HepG2 (cell line): ENCODE data around the gene RPS19BP1. TPM values are rescaled to one million over a fixed set of nuclear protein-coding genes. Genes with fewer than 3 reads are reported as not detected.
A peak's percentile ranks its signal among the peaks of the same experiment; 100 is the strongest.

ENCODE experiments used
- AGO2 ChIP-seq: fragments of 200-400 bp; formaldehyde crosslinking; optimal IDR thresholded peaks from 2 replicates; pipeline ENCODE3; 2017; ENCODE audit warnings: mild to moderate bottlenecking, low read depth, low read length, moderate library complexity
- DNMT1 ChIP-seq: sonication (generic); formaldehyde crosslinking; IDR thresholded peaks from 2 replicates; pipeline ENCODE4 v1.5.1; 2020; ENCODE audit warnings: mild to moderate bottlenecking, missing genetic modification reagents
- DRAP1 ChIP-seq: IDR thresholded peaks from 2 replicates; pipeline ENCODE4 v1.6.1; 2016; ENCODE audit warnings: missing genetic modification reagents, missing compliant biosample characterization
- GLI4 ChIP-seq: sonication (generic); formaldehyde crosslinking; IDR thresholded peaks from 2 replicates; pipeline ENCODE4 v1.5.1; 2020; ENCODE audit warnings: missing genetic modification reagents, mild to moderate bottlenecking, moderate library complexity, borderline replicate concordance
- HDAC6 ChIP-seq: fragments of 200-600 bp; sonication (generic); IDR thresholded peaks from 2 replicates; pipeline ENCODE4 v1.7.0; 2017; ENCODE audit warnings: mild to moderate bottlenecking, antibody characterized with exemption, low read length, low read depth
- MBNL3 ChIP-seq: fragments of 250-450 bp; sonication (Bioruptor Pico); conservative IDR thresholded peaks from 2 replicates; pipeline ENCODE4 v1.8.0; 2022; ENCODE audit warnings: mild to moderate bottlenecking, inconsistent platforms
- MTA1 ChIP-seq: sonication (generic); formaldehyde crosslinking; IDR thresholded peaks from 2 replicates; pipeline ENCODE4 v1.4.0; 2020; ENCODE audit warnings: missing genetic modification reagents, mild to moderate bottlenecking, borderline replicate concordance
- MTF2 ChIP-seq: sonication (generic); formaldehyde crosslinking; IDR thresholded peaks from 2 replicates; pipeline ENCODE4 v1.5.0; 2020; ENCODE audit warnings: missing genetic modification reagents, borderline replicate concordance
- NR0B2 ChIP-seq: sonication (generic); formaldehyde crosslinking; IDR thresholded peaks from 2 replicates; pipeline ENCODE4 v1.4.0; 2020; ENCODE audit warnings: mild to moderate bottlenecking, missing genetic modification reagents
- PRDM4 ChIP-seq: sonication (generic); formaldehyde crosslinking; IDR thresholded peaks from 2 replicates; pipeline ENCODE4 v1.9.0; 2021; ENCODE audit warnings: missing genetic modification reagents, borderline replicate concordance
- RXRA ChIP-seq: sonication (generic); formaldehyde crosslinking; IDR thresholded peaks from 2 replicates; pipeline ENCODE4 v1.5.1; 2020; ENCODE audit warnings: missing genetic modification reagents
- TARDBP ChIP-seq: sonication (generic); formaldehyde crosslinking; IDR thresholded peaks from 2 replicates; pipeline ENCODE4 v1.8.0; 2022; ENCODE audit warnings: mild to moderate bottlenecking, missing genetic modification reagents
- ZBTB1 ChIP-seq: sonication (generic); formaldehyde crosslinking; IDR thresholded peaks from 2 replicates; pipeline ENCODE4 v1.4.0; 2020; ENCODE audit warnings: missing genetic modification reagents, borderline replicate concordance
- ZFP36L1 ChIP-seq: sonication (generic); formaldehyde crosslinking; IDR thresholded peaks from 2 replicates; pipeline ENCODE4 v1.8.0; 2022; ENCODE audit warnings: mild to moderate bottlenecking, missing genetic modification reagents, moderate library complexity
- ZMYM4 ChIP-seq: sonication (generic); formaldehyde crosslinking; IDR thresholded peaks from 2 replicates; pipeline ENCODE4 v1.8.1; 2023; ENCODE audit warnings: mild to moderate bottlenecking, missing genetic modification reagents
- ZNF142 ChIP-seq: sonication (generic); formaldehyde crosslinking; IDR thresholded peaks from 2 replicates; pipeline ENCODE4 v1.4.0; 2020; ENCODE audit warnings: missing genetic modification reagents
- ZNF180 ChIP-seq: sonication (generic); formaldehyde crosslinking; IDR thresholded peaks from 2 replicates; pipeline ENCODE4 v1.4.0; 2020; ENCODE audit warnings: low read depth, missing genetic modification reagents, borderline replicate concordance
- ZNF7 ChIP-seq: IDR thresholded peaks from 2 replicates; pipeline ENCODE4 v1.6.1; 2016; ENCODE audit warnings: missing biosample characterization, missing genetic modification reagents
- ZNF879 ChIP-seq: sonication (generic); formaldehyde crosslinking; IDR thresholded peaks from 2 replicates; pipeline ENCODE4 v1.8.1; 2023; ENCODE audit warnings: missing genetic modification reagents
- polyA plus RNA-seq, 8 experiments: library from polyadenylated mRNA; depleted of rRNA in 3 of 8; stranded (reverse) in 7 of 8; unstranded in 1 of 8; fragments of >200 nt; fragmentation: Illumina TruSeq in 4 of 8; extraction: Trizol in 4 of 8; gene quantifications; 2 replicates each; pipeline versions ENCODE4 v1.2.1 to v1.2.3, GENCODE V29; 2011 to 2016; ENCODE audit warnings: low read depth in 4 of 8, missing spikeins in 1 of 8, mixed read lengths in 1 of 8; ENCODE audit not compliant: insufficient read depth in 1 of 8
- total RNA-seq, 5 experiments: library from RNA; depleted of rRNA; stranded (reverse); fragments of >200 nt; fragmentation: Illumina TruSeq; extraction: Trizol; gene quantifications; 2 replicates each; pipeline ENCODE4 v1.2.3, GENCODE V29; 2016; ENCODE audit warnings: low read depth in 1 of 5

RPS19BP1 gene
- total and polyA plus RNA-seq, 2 of the 13 experiments (the other 11 are each of a cell fraction or from before 2014, with no cell fraction given) = 44.3 to 81.3 TPM

- no peak for TF ChIP-seq NR0B2
- TF ChIP-seq MBNL3 (CRISPR knock-in tag) = no peak
- TF ChIP-seq ZMYM4 (CRISPR knock-in tag) = no peak
- TF ChIP-seq ZNF879 (CRISPR knock-in tag) = no peak
- no peak for TF ChIP-seq MTA1 (CRISPR knock-in tag)
- no peak; the same call in 1 of the 2 replicates for TF ChIP-seq GLI4 (CRISPR knock-in tag)
- no peak for TF ChIP-seq HDAC6
- no peak for TF ChIP-seq PRDM4 (CRISPR knock-in tag)
- no peak for TF ChIP-seq ZFP36L1 (CRISPR knock-in tag)
- 0 out of 2 replicates have a peak, but pooled peaks have one; percentile 19 for TF ChIP-seq TARDBP (CRISPR knock-in tag)
- no peak for TF ChIP-seq AGO2
- TF ChIP-seq ZNF180 (CRISPR knock-in tag) = no peak
- no peak for TF ChIP-seq ZNF7 (CRISPR knock-in tag)
- TF ChIP-seq MTF2 (CRISPR knock-in tag) = peak; percentile 35; the same call in 1 of the 2 replicates
- no peak for TF ChIP-seq ZNF142
- no peak for TF ChIP-seq ZBTB1
- peak; percentile 29; the same call in 1 of the 2 replicates for TF ChIP-seq DNMT1 (CRISPR knock-in tag)
- TF ChIP-seq RXRA = 0 out of 2 replicates have a peak, but pooled peaks have one; percentile 30
- no peak for TF ChIP-seq DRAP1
These were observed 2.2 kb upstream of the RPS19BP1 start (continued) for GRCh38 chr22:39534591-39535356.
